ENCODE results near the gene MTA1. TPM values are rescaled to one million over a fixed set of nuclear protein-coding genes. Genes with fewer than 3 reads are reported as not detected.
A peak's percentile ranks its signal among the peaks of the same experiment; 100 is the strongest.

MTA1 gene
- polyA plus RNA-seq, 12 donors = 63.7 to 114 (median 75.3) TPM; not detected in 1

- DNase-seq = no peak
Measured at GRCh38 chr14:105485739-105486162, 66.1 kb downstream of the MTA1 start.

- no peak for DNase-seq
Measured at GRCh38 chr14:105486163-105486973, 66.7 kb downstream of the MTA1 start, which contains the start of gene CRIP1. TSS of gene CRIP1 (plus strand) at chr14:105486886. CDS start at chr14:105487260, 374 bp downstream.

- no peak for DNase-seq
Measured at GRCh38 chr14:105486974-105487448, 67.4 kb downstream of the MTA1 start.

GRCh38 chr14:105487449-105487985 lies 67.9 kb downstream of the MTA1 start:
- DNase-seq = no peak

- no peak for DNase-seq
Measured at GRCh38 chr14:105487986-105488777, 68.6 kb downstream of the MTA1 start.

GRCh38 chr14:105488781-105489541 lies 69.3 kb downstream of the MTA1 start:
- no peak for DNase-seq

GRCh38 chr14:105489542-105490266 lies 70.1 kb downstream of the MTA1 start:
- peak; percentile 91 for DNase-seq

- DNase-seq = no peak
Measured at GRCh38 chr14:105490267-105490571, 70.6 kb downstream of the MTA1 start.

GRCh38 chr14:105490572-105491365 lies 71.1 kb downstream of the MTA1 start, which contains the start of gene TEDC1:
TSS of gene TEDC1 (plus strand) at chr14:105491246. CDS start at chr14:105491376, 130 bp downstream.
- peak; percentile 100 for DNase-seq

GRCh38 chr14:105491366-105491973 lies 71.8 kb downstream of the MTA1 start:
- no peak for DNase-seq

- no peak for DNase-seq
Measured at GRCh38 chr14:105492031-105492970, 72.7 kb downstream of the MTA1 start.

GRCh38 chr14:105492971-105493871 lies 73.6 kb downstream of the MTA1 start:
- no peak for DNase-seq

GRCh38 chr14:105493921-105494605 lies 74.4 kb downstream of the MTA1 start:
- no peak for DNase-seq

GRCh38 chr14:105494606-105494929 lies 74.9 kb downstream of the MTA1 start:
- no peak for DNase-seq

GRCh38 chr14:105495101-105495989 lies 75.7 kb downstream of the MTA1 start:
- DNase-seq = no peak

Data from muscle of arm (tissue), 12 donors.